Stimulated activated CD4-positive, alpha-beta T cell treated with anti-CD3 and anti-CD28 coated beads, Interleukin-15, amount 100 ng/mL, for 1 hour (primary cell): ENCODE results near the gene TAS2R39.

Experiments used
- DNase-seq, 2 donors: peaks; one replicate each; pipeline ENCODE4 v3.0.0-alpha.2; 2020; ENCODE audit warnings: low read depth in 1 of 2, low spot score in 1 of 2

TAS2R39 gene

GRCh38 chr7:143216151-143216550, 32.9 kb downstream of the TAS2R39 start:
- no peak for DNase-seq

DNA sequence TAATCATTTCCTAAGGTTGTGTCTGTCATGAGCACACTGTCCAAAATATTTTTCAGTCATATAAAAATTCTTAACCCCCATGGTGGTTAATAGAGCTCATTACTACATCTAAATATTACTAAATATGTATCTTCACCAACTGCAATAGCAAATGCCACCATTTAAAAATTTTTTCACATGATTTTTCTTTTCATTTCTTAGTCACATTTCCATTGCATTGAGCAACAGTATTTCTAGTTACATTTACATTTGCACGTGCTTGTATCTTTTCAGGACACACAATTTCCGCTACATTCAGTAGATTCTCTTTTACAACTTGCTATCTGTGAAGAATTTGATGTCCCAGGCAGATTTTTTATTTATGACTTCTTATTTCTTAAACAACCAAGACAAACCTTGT, 33.5 kb downstream of the TAS2R39 start:
- no peak for DNase-seq

DNA sequence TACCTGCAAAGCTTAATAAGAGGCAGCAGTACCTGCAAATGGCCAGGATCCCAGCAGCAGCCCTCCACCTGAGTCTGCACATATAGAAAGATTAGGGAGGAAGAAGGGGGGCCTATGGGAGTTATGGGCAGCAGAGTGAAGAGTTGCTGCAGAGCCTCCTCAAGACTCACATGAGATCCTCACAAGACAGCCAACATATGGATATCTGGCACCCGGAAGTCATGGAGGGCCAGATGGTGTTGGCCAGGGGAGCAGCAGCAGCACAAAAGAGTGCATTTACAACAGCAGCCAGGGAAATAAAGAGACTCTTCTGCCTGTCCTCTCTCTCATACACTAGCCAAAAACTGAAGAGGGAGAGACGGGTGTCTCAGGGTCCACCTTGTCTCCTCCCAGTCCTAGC, 34.6 kb downstream of the TAS2R39 start:
- DNase-seq = no peak

DNA sequence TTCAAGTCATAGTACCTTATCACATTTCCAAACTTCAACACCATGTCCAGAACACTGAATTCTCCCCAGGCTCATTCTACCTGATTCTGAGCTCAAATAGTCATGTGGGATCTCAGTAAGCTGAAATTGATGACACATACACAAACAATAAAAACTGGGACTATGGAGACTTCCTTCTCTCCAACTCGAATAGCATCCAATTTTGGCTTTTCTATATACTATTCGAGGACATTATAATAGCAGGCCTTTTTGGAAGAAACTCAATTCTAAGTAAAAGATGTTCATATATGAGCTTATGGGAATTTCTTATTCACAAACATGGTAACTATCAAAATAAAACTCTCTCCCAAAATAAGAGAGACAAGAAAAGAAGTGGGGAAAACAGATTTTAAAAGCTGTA, 38.1 kb downstream of the TAS2R39 start:
- no peak for DNase-seq

GRCh38 chr7:143221737-143222136, 38.5 kb downstream of the TAS2R39 start, which contains the start of gene TAS2R40:
TSS of gene TAS2R40 (plus strand) at chr7:143222037. CDS start at chr7:143222079, 42 bp downstream.
- no peak for DNase-seq

DNA sequence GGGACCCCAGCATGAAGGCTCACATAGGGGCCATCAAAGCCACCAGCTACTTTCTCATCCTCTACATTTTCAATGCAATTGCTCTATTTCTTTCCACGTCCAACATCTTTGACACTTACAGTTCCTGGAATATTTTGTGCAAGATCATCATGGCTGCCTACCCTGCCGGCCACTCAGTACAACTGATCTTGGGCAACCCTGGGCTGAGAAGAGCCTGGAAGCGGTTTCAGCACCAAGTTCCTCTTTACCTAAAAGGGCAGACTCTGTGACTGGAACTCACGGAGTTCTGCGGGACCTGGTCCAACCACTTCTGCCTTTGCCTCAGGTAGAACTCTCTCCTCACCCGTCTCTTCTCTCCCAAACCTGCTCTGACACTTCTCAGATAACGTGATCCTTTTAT, 39.6 kb downstream of the TAS2R39 start:
- no peak for DNase-seq

- DNase-seq = no peak
Measured at GRCh38 chr7:143223784-143224183, 40.6 kb downstream of the TAS2R39 start.

GRCh38 chr7:143225047-143225446, 41.8 kb downstream of the TAS2R39 start:
- DNase-seq = no peak

DNA sequence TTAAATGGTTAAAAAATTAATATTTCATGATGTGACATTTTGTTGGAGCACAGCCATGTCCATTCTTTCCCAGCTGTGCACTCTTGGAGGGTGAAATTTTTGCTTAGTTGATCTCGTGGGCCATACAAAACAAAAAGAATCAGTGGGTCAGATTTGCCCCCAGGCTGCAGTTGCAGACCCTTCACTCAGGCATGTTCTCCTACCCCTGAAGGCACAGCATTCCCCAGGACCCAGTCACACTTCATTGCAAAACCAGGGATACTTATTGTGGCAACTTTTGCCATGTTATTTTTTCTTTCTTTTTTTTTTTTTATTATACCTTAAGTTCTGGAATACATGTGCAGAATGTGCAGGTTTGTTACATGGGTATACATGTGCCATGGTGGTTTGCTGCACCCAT, 44.6 kb downstream of the TAS2R39 start:
- no peak for DNase-seq

DNA sequence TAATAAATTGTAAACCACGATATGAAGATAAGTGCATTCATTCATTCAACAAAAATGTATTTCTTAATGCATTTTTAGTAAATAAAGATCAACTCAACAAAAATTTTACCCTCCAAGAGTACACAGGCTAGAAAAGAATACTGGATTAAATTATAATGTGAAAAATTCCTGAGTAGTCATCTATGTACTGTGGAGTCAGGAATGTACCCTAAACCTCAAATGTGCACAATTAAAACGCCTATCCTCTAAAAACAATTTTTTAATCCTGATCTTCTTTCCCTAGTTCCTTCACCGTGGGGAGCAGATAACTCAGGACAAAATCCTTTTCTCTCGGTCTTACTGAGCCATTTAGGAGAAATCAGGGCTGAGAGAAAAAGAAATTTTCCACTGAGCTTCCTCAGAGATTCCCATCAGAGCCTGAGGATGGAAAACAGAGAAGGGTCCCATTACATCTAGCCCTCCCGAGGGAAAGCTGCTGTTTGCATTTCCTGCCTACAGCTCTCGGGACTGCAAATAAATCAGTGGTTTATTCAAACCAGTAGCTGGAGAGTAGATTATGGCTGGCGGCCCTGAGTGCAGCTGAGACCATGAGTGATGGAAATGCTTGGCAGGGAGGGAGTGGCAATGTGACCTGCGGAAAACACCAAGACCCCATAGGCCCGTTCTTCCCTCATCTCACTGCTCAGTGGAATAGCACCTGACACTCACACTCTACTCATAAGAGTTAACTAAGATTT, 46.0 kb downstream of the TAS2R39 start:
- DNase-seq = no peak

GRCh38 chr7:143230602-143231457, 47.6 kb downstream of the TAS2R39 start:
- no peak for DNase-seq
